ENCODE results near the gene YWHAB. TPM values are rescaled to one million over a fixed set of nuclear protein-coding genes. Genes with fewer than 3 reads are reported as not detected.
"Not testable (repeated sequence)": the region's sequence is repeated elsewhere in the genome, so short reads cannot be mapped to it uniquely, and the experiment has no call there.

YWHAB gene
- total and polyA plus RNA-seq, 10 of the 15 experiments (the other 5 are each of a cell fraction or from before 2014, with no cell fraction given) = 63.5 to 323 (median 144) TPM

DNA sequence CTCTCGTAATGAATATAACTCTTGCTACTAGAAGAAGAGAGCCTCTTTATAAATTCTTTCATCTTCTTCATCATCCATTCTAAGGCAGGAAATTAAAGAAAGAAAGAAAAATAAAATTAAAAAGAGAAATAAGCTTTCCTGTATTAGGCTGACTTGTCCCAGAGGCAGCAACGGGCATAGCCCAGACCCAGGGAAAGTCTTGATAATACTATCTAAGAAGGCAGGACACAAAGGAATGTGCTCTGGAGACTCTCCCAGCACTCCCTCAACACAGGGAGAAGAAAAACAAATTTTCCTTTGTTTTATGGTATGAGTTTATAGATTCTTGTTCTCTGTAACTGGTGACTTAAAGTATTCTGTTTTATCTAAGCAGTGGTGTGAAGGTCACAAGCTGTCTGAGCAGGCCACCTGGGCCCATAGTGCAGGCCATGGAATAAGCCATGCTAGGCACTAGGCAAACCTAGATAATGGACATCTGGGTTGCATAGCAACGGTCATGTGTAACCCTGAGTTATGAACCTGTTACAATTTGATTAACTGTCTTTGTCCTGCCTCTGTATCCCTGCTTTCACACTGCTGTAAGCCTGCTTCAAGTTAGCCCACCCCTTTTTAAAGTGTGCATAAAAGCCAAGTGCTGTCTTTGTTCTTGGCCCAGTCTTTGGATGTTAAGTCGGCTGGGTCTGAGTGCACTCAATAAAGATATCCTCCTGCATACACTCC is 22.0 kb upstream of the YWHAB start:
- 19% methylated on average over 4 of the region's 4 CpGs for whole genome bisulfite sequencing (ENCODE audit: insufficient coverage, insufficient replicate concordance, low lambda C conversion rate, missing lambda C conversion rate)
- H3K4me1 ChIP-seq (ENCODE audit: control insufficient read depth, insufficient read depth, low read length); ATAC-seq; intact Hi-C loops (cut with micrococcal nuclease; ENCODE audit: unreplicated experiment); RAD21 ChIA-PET (ENCODE audit: unreplicated experiment); FAIRE-seq; H3K27me3 ChIP-seq (replicated peaks in 1 of 2; ENCODE audit: control insufficient read depth in 2 of 2, insufficient read depth in 2 of 2, low read length in 1 of 2); H3K4me3 ChIP-seq; H3K27ac ChIP-seq (ENCODE audit: control insufficient read depth, insufficient read depth); H3K36me3 ChIP-seq (ENCODE audit: control insufficient read depth in 2 of 2, insufficient read depth in 2 of 2, low read length in 1 of 2); H2AFZ ChIP-seq (ENCODE audit: control insufficient read depth, low read depth, low read length); H3K9ac ChIP-seq (ENCODE audit: control insufficient read depth, insufficient read depth, low read length); POLR2A ChIA-PET; DNase-seq (ENCODE audit: low read depth, low spot score); H4K20me1 ChIP-seq (ENCODE audit: control insufficient read depth, insufficient read depth); H3K9me3 ChIP-seq (replicated peaks; ENCODE audit: control insufficient read depth, insufficient read depth, low read length); H3K4me2 ChIP-seq (ENCODE audit: control insufficient read depth, insufficient read depth); BruUV-seq (replicated peaks); H3K79me2 ChIP-seq (ENCODE audit: control insufficient read depth, insufficient read depth, low read length): not testable (repeated sequence)
- in situ Hi-C loops (cut with MboI) = loop anchor here (10.0 kb wide), 1 partner anchor 119 kb away; the partner anchor contains the start of gene KCNK15
- SMC1A ChIA-PET (ENCODE audit: uncharacterized antibody, unreplicated experiment) = interaction anchor here (1.2 to 1.3 kb wide), 2 partner anchors 62 to 116 kb away, joined by 3 to 5 read pairs; no protein-coding TSS in a partner anchor
- CTCF ChIA-PET = interaction anchor here (1.1 to 1.3 kb wide), 3 partner anchors 19 to 179 kb away, joined by 3 to 6 read pairs (median 5); no protein-coding TSS in a partner anchor

DNA sequence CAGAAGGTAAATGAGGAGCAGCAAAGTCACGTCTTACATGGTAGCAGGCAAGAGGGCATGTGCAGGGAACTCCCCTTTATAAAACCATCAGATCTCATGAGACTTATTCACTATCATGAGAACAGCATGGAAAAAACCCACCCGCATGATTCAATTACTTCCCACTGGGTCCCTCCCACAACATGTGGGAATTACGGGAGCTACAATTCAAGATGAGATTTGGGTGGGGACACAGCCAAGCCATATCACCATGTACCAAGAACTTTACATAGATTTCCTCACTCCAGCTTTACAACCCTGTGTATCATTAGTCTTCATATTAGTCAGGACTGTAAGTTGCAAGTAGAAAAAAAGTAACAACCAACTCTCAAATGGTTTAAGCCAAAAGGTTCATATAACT is 21.0 kb upstream of the YWHAB start:
- H3K4me3 ChIP-seq; H3K36me3 ChIP-seq (ENCODE audit: control insufficient read depth in 2 of 2, insufficient read depth in 2 of 2, low read length in 1 of 2); H3K79me2 ChIP-seq (ENCODE audit: control insufficient read depth, insufficient read depth, low read length); DNase-seq (ENCODE audit: low read depth, low spot score); H4K20me1 ChIP-seq (ENCODE audit: control insufficient read depth, insufficient read depth); SMC1A ChIA-PET (ENCODE audit: uncharacterized antibody, unreplicated experiment); H3K27ac ChIP-seq (ENCODE audit: control insufficient read depth, insufficient read depth); H3K9me3 ChIP-seq (replicated peaks; ENCODE audit: control insufficient read depth, insufficient read depth, low read length); RAD21 ChIA-PET (ENCODE audit: unreplicated experiment); BruUV-seq (replicated peaks); intact Hi-C loops (cut with micrococcal nuclease; ENCODE audit: unreplicated experiment); FAIRE-seq; H2AFZ ChIP-seq (ENCODE audit: control insufficient read depth, low read depth, low read length); H3K27me3 ChIP-seq (replicated peaks in 1 of 2; ENCODE audit: control insufficient read depth in 2 of 2, insufficient read depth in 2 of 2, low read length in 1 of 2); H3K4me2 ChIP-seq (ENCODE audit: control insufficient read depth, insufficient read depth); ATAC-seq; H3K4me1 ChIP-seq (ENCODE audit: control insufficient read depth, insufficient read depth, low read length); POLR2A ChIA-PET; H3K9ac ChIP-seq (ENCODE audit: control insufficient read depth, insufficient read depth, low read length): not testable (repeated sequence)
- CTCF ChIA-PET = interaction anchor here (1.3 kb wide), 1 partner anchor 18 kb away, joined by 3 read pairs; no protein-coding TSS in a partner anchor
- WGBS (ENCODE audit: insufficient coverage, insufficient replicate concordance, low lambda C conversion rate, missing lambda C conversion rate) = 45% methylated on average over 3 of the region's 3 CpGs
- in situ Hi-C loops (cut with MboI) = loop anchor here (10.0 kb wide), 1 partner anchor 120 kb away; the partner anchor contains the start of gene KCNK15
